Thoracic aorta (tissue), 2 donors: ENCODE measurements around the gene MRPL39. TPM values are rescaled to one million over a fixed set of nuclear protein-coding genes. Genes with fewer than 3 reads are reported as not detected.

ENCODE experiments used
- ATAC-seq: fragments of 150-250 bp; one replicate; pipeline ENCODE4 v1.8.0; 2017; ENCODE audit warnings: low read depth; ENCODE audit not compliant: insufficient number of reproducible peaks, low FRiP score
- DNase-seq: peaks from one replicate; pipeline ENCODE4 v3.0.0-alpha.2; 2020; ENCODE audit warnings: low spot score
- H3K27ac ChIP-seq, 2 donors: fragments of 200-600 bp; sonication (generic); 1 replicate in 1 of 2; 2 replicates in 1 of 2; pipeline ENCODE4 v1.5.1; 2016; ENCODE audit warnings: mild to moderate bottlenecking in 2 of 2, moderate library complexity in 2 of 2
- H3K27me3 ChIP-seq: fragments of 200-600 bp; sonication (generic); replicated peaks from 2 replicates; pipeline ENCODE4 v1.6.0; 2016; ENCODE audit warnings: mild to moderate bottlenecking; ENCODE audit not compliant: insufficient read depth
- H3K36me3 ChIP-seq: fragments of 200-600 bp; sonication (generic); one replicate; pipeline ENCODE4 v1.5.1; 2016
- H3K4me1 ChIP-seq, 2 donors: fragments of 200-600 bp; sonication (generic); 1 replicate in 1 of 2; 2 replicates in 1 of 2; pipeline versions ENCODE4 v1.5.1 to v1.6.0; 2016; ENCODE audit warnings: low read depth in 2 of 2, mild to moderate bottlenecking in 1 of 2; ENCODE audit not compliant: control insufficient read depth in 1 of 2
- H3K4me3 ChIP-seq: fragments of 200-600 bp; sonication (generic); 2 replicates; pipeline ENCODE4 v1.5.1; 2016; ENCODE audit warnings: mild to moderate bottlenecking
- H3K9me3 ChIP-seq: fragments of 200-600 bp; sonication (generic); 2 replicates; pipeline ENCODE4 v1.5.1; 2016
- total RNA-seq, 2 donors: library from RNA; depleted of rRNA; stranded (reverse); fragments of >200 nt; gene quantifications; one replicate each; pipeline versions ENCODE4 v1.1.0 to v1.2.3, GENCODE V29; 2016
- TF ChIP-seq, protein P1 (sequence below): fragments of 200-600 bp; sonication (generic); IDR thresholded peaks from one replicate; pipeline ENCODE4 v1.5.1; 2019; ENCODE audit warnings: antibody characterized with exemption

Gene MRPL39
- total RNA-seq, 2 donors from 2014 or later = 6.6 to 16.8 TPM

GRCh38 chr21:25583370-25584130, 23.7 kb downstream of the MRPL39 start:
- TF ChIP-seq, protein P1, sequence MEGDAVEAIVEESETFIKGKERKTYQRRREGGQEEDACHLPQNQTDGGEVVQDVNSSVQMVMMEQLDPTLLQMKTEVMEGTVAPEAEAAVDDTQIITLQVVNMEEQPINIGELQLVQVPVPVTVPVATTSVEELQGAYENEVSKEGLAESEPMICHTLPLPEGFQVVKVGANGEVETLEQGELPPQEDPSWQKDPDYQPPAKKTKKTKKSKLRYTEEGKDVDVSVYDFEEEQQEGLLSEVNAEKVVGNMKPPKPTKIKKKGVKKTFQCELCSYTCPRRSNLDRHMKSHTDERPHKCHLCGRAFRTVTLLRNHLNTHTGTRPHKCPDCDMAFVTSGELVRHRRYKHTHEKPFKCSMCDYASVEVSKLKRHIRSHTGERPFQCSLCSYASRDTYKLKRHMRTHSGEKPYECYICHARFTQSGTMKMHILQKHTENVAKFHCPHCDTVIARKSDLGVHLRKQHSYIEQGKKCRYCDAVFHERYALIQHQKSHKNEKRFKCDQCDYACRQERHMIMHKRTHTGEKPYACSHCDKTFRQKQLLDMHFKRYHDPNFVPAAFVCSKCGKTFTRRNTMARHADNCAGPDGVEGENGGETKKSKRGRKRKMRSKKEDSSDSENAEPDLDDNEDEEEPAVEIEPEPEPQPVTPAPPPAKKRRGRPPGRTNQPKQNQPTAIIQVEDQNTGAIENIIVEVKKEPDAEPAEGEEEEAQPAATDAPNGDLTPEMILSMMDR = no peak
- H3K27ac ChIP-seq = no peak overlapping the region

DNA sequence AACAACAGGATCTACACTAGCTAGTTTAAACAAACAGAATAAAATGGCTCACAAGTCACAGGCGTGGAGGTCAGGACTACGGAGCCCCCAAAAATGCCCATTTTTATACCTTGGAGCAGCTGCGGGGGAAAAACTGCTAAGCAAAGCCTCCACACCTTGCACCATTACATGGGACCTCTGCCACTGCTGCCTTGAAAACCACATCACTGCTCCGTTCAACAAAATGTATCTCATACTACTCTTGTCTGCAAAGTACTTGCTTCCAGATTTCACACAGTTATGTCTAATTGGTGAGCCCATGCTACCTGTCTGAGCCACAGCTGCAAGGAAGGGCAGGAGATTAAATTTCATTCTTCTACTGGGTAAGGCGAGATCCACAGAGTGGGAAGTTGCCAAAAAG, 24.4 kb downstream of the MRPL39 start:
- Histone ChIP-seq H3K4me3 (no peak overlapping the region), H3K4me1 (no peaks in the 10 kb centered on the region), H3K27me3 (no peaks in the 10 kb centered on the region), H3K27ac (no peak overlapping the region), H3K36me3 (peaks cover 7% of the 10 kb centered on the region), H3K9me3 (no peaks in the 10 kb centered on the region)
- TF ChIP-seq, protein P1 = no peak
- DNase-seq (no peak), ATAC-seq (no peak)

More at GRCh38 chr21:25583370-25584130, 23.7 kb downstream of the MRPL39 start:
- H3K36me3 ChIP-seq = peaks cover 5% of the 10 kb centered on the region
- ATAC-seq = no peak
- no peaks in the 10 kb centered on the region for H3K9me3 ChIP-seq
- H3K4me3 ChIP-seq = no peak overlapping the region
- no peaks in the 10 kb centered on the region for H3K4me1 ChIP-seq
- no peaks in the 10 kb centered on the region for H3K27me3 ChIP-seq
- DNase-seq = no peak

- Histone ChIP-seq H3K27ac (no peak overlapping the region), H3K9me3 (no peaks in the 10 kb centered on the region), H3K27me3 (no peaks in the 10 kb centered on the region), H3K36me3 (peaks cover 7% of the 10 kb centered on the region), H3K4me1 (no peaks in the 10 kb centered on the region), H3K4me3 (no peak overlapping the region)
- no peak for ATAC-seq
- TF ChIP-seq, protein P1 = no peak
- no peak for DNase-seq
Measured at GRCh38 chr21:25582164-25582790, 25.0 kb downstream of the MRPL39 start.

DNA sequence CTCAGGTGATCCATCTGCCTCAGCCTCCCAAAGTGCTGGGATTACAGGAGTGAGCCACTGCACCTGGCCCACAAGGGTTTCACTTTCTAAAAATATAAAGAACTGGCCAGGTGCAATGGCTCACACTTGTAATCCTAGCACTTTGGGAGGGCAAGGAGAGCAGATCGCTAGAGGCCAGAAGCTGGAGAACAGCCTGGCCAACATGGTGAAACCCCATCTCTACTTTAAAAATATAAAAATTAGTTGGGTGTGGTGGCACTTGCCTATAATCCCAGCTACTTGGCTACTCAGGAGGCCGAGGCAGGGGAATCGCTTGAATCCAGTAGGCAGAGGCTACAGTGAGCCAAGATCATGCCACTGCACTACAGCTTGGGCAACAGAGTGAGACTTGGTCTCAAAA, 25.7 kb downstream of the MRPL39 start:
- Histone ChIP-seq H3K36me3 (peaks cover 7% of the 10 kb centered on the region), H3K9me3 (no peaks in the 10 kb centered on the region), H3K4me3 (no peak overlapping the region), H3K27me3 (no peaks in the 10 kb centered on the region), H3K4me1 (no peaks in the 10 kb centered on the region), H3K27ac (no peak overlapping the region)
- TF ChIP-seq, protein P1 = no peak
- ATAC-seq (no peak), DNase-seq (no peak)

DNA sequence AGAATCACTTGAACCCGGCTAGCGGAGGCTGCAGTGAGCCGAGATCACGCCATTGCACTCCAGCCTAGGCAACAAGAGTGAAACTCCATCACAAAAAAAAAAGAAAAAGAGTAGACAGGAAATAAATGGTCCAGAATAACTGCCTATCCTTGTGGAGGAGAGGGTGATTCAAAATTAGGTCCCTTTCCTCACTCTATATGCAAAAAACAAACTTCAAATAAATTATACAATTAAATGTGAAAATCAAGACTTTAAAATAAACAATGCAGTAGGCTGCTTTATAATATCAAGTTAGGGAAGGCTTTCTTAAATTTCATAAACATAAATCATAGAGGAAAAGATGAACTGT, 26.4 kb downstream of the MRPL39 start:
- TF ChIP-seq, protein P1 = no peak
- Histone ChIP-seq H3K4me3 (no peak overlapping the region), H3K9me3 (no peaks in the 10 kb centered on the region), H3K27ac (no peak overlapping the region), H3K36me3 (peaks cover 7% of the 10 kb centered on the region), H3K4me1 (peaks cover under 1 to 5% of the 10 kb centered on the region in 2 donors), H3K27me3 (no peaks in the 10 kb centered on the region)
- ATAC-seq = no peak
- DNase-seq = no peak
